NCI-H2107 treated with DMSO at 0.1 percent for 48 hours (cell line): Measurements from ENCODE around the gene PARM1.

ENCODE experiments used
- DNase-seq: peaks from one replicate; lab custom pipeline; 2025; ENCODE audit not compliant: unreplicated experiment; lab: John Stamatoyannopoulos, UW

PARM1 gene

DNA sequence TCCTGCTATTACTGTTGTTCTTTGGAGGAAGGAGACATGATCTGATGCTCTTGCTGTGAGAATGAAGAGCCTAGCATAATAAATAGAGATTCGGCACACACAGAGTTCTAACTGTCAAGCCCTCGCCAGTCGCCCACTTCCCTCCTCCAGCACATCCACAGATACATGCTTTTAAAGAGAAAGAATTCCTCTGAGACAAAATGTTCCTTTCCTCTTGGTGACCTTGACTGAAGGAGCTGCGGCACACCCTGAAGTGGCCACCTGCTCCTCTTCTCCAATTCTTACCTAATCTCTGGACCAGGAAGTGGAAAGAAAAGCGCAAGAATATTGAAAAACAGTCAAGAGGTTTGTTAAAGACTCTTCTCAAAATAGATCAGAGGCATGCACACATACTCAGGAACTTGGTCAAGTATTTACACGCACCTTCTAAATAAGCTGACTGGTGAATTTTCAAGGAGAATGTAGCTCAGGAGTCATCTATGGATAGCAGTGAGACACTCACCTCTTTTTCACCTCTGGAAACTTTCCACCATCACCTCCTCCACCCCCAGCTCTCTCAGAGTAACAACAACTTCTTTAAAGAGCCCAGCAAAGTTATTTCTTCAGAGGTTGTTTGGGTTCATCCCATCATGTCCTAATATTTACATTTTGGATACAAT, 95.4 kb downstream of the PARM1 start:
- DNase-seq = no peak

GRCh38 chr4:75030028-75030427, 97.1 kb downstream of the PARM1 start:
- DNase-seq = no peak

GRCh38 chr4:75030649-75031235, 97.8 kb downstream of the PARM1 start:
- no peak for DNase-seq

GRCh38 chr4:75031775-75032174, 98.9 kb downstream of the PARM1 start:
- no peak for DNase-seq

GRCh38 chr4:75034523-75034922, 101.6 kb downstream of the PARM1 start:
- no peak for DNase-seq

- no peak for DNase-seq
Observed at GRCh38 chr4:75035321-75035720, 102.4 kb downstream of the PARM1 start.

GRCh38 chr4:75036046-75036830, 103.3 kb downstream of the PARM1 start:
- no peak for DNase-seq

- DNase-seq = no peak
Observed at GRCh38 chr4:75037252-75037651, 104.3 kb downstream of the PARM1 start.

DNA sequence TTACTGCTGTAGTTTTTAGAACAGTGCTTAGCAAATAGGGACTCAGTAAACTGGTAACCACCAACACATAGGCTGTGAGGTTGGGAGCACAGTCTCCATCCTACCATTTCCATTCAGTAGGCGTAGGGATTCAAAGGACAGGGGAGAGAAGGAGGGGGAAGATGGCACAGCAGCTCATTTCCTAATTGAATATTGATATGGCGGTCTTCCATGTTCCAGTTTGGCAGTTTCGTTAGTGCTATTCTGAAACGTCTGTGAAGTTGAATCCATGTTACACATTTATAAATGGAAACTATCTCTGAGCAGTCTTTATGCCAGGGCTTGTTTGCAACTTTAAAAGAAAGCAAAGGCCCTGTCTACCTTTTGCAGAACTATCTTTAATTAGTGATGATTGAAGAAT, 105.5 kb downstream of the PARM1 start:
- DNase-seq = no peak

DNA sequence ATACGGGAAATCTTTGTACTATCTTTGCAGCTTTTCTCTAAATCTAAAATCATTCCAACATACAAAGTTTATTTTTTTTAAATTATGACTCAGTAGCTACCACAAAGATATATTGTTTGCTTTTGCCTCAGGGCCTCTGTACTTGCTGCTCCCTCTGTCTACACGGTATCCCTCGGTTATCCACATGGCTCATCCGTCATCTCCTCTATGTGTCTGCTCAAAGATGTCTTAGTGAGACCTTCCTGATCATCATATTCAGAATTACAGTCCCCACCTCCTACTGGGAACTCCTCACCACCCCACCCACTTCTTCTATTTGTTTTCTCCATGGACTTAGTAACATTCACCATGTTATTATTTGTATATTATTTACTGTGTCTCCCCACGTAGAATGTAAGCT, 107.8 kb downstream of the PARM1 start:
- DNase-seq = no peak

GRCh38 chr4:75042601-75043208, 109.8 kb downstream of the PARM1 start:
- no peak for DNase-seq

- DNase-seq = no peak
Observed at GRCh38 chr4:75046226-75046625, 113.3 kb downstream of the PARM1 start.

- DNase-seq = no peak
Observed at GRCh38 chr4:75046641-75047040, 113.7 kb downstream of the PARM1 start.

DNA sequence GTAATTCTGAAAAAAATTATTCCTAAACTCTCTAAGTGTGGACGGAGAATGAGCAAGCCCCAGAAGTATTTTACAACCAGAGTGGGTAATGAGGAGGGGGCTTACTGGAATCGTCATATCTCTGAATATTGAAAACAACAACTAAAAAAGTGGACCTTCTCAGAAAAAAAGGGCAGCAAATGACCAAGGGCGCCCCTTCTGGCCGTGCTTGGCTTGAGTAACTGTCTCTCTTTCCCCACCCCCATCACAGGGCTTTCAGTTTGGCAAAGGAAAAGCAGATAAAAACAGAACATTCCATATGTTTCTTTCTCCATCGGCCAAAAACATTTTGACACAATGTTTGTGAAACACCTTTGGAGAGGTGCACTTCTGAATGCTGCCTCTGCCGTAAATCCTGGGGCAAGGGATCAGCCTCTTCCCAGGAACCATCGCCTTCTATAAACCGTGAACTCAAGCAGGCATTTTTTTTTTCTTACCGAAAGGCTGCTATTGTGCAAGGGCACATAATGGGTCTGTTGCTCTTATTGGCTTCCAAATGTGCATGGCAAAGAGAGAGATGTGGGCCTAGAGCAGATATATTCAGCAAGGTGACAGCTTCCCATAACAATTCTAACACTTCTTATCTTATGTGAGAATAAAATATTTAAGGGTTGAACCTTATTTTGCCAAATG, 115.4 kb downstream of the PARM1 start:
- DNase-seq = no peak

DNA sequence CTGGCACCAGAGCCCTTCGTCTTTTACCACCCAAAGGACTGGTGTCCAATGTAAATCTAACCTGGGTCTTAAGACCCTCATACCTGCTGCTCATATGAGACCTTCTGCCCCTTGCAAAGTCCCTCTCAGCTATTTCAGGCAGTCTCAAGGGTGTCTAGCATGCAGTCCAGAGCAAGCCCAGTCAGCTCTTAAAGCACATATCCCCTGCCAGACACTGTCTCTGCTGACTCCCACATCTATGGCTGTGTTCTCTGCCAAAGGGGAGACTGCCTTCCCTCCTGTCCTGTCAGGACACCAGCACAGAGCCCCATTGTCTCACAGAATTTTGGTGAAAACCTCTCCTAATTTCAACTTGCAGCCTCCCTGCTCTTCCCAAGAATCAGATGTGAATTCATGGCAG, 118.5 kb downstream of the PARM1 start:
- DNase-seq = no peak

- no peak for DNase-seq
Observed at GRCh38 chr4:75053352-75053751, 120.4 kb downstream of the PARM1 start.

- no peak for DNase-seq
Observed at GRCh38 chr4:75054078-75054477, 121.2 kb downstream of the PARM1 start.

GRCh38 chr4:75056277-75056676, 123.4 kb downstream of the PARM1 start:
- no peak for DNase-seq

- DNase-seq = no peak
Observed at GRCh38 chr4:75057369-75057768, 124.5 kb downstream of the PARM1 start.

- DNase-seq = no peak
Observed at GRCh38 chr4:75058486-75058885, 125.6 kb downstream of the PARM1 start.

DNA sequence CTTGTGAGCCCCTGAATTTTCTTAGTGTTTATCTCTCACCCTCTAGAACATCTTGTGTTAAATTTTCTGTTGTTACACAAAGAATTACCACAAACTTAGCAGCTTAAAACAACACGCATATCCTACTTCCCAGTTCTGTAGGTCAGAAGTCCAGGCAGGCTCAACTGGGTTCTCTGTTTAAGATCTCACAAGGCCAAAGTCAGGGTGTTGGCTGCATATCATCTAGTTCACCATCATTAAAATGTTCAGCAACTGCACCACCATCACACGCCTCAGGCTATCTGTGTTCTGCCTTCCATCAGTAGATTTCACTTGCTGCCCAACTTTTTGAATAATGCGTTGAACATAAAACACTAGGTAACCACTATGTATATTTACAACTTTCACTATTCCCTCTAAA, 130.5 kb downstream of the PARM1 start:
- DNase-seq = no peak
